Activated CD4-positive, alpha-beta T cell treated with anti-CD3 and anti-CD28 coated beads for 4 hours (primary cell): ENCODE measurements around the gene ADGRG1.

Experiments used
- DNase-seq, 2 donors: peaks; one replicate each; pipeline ENCODE4 v3.0.0-alpha.2; 2020

ADGRG1 gene

DNA sequence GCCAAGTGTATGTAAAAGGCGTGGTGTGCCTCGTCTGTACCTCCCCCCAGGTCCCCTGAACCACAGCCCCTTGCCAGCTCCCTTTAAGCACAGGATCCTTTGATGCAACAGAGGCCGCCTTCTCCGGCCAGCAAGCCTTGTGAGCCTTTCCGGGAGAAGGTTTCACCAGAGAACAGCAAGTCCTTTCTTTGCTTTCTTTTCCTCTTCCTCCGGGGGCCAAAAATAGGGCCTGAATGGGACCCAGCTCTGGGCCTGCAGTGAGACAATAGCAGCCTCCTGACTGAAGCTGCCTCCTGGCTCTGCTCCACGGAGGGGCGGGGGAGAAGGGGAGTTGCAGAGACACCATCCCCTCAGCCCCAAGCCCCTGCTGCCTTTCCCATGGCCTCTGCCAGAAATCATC is 9.0 kb downstream of the ADGRG1 start:
- DNase-seq, result no peak

DNA sequence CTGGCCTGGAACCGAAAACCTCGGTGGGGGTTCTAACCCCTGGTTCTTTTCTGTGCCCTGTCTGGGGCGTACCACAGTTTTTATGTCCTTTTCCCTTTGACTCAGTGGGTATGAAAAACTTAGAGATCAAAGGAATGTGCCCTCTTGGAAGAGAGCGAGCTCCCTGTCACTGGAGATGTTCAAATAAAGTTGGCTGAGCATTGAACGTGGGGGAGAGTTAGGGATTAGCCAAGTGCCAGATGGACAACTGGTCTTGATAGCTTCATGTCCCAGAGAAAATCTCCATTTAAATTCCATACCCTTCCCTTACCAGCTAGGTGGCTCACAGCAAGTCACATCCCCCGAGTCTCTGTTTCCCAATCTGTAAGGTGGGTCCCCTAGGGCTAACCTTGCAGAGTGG is 9.5 kb downstream of the ADGRG1 start:
- DNase-seq, result no peak

DNA sequence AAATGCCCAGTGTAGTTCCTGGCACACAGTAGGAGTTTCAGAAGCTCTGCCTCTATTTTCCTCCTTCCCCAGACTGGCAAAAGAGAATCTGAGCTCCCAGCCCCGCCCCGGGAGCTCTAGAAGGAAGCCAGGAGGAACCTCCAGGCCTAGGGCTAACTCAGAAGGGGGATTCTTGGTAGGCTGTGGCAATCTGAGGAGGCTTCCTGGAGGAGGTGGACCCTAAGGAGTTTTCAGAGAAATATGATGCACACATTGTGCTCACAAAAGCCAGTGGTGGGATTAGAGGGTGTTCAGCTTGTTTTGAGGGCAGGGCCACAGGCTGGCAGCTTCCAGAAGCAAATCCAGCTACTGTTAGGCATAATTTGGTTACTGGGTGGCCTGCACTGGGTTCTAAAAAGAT is 10.0 kb downstream of the ADGRG1 start:
- DNase-seq, result no peak

DNA sequence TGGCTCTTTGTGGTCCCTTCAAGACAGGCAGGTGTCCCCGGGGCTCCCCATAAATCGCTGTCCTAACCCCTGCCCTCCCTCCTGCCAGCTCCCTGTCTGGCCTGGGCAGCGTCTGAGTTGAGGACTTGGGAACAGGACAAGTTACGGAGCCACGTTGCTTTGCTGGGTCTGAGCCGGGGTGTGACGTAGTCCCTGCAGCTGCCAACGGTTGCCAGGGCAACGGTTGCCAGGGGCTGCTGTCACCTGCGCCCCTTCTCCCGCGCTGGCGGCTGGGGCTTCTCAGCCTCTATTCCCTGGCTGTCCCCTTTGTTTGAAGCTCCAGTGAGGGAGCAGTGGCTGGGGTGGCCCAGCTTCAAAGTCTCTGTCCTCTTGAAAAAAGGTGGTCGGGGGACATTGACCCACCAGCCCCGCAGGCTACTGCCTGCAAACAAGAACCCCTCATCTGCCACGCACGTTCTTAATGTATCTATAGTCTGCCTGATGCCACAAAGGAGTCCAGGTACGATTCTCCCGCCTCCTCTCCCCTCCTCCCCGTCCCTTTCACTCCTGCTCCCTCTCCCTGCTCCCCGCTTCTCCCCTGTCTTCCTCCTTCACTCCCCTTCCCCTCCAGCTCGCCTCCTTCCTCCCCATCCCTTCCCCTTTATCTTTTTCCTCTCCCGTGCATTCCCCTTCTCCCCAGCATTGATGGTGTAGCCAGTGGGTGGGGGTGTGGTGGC is 10.9 kb downstream of the ADGRG1 start:
- no peak for DNase-seq

DNA sequence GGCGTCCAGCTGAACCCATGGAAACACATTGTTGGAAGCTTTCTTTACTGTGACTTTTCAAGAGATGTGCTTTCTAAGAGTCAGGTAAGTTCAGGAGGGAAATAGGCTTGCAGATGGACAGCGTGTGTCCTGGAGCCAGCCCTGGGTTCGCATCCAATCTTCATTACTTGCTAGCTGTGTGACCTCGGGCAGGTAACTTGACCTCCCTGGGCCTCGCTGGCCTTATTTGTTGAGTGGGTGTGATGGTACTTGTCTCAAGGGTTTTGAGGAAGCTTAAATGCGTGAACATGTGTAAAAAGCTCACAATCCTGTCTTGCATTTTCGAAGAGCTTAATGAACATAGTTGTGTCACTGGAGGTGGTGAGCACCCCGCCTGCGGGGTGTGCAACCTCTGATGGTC is 11.8 kb downstream of the ADGRG1 start:
- no peak for DNase-seq

DNA sequence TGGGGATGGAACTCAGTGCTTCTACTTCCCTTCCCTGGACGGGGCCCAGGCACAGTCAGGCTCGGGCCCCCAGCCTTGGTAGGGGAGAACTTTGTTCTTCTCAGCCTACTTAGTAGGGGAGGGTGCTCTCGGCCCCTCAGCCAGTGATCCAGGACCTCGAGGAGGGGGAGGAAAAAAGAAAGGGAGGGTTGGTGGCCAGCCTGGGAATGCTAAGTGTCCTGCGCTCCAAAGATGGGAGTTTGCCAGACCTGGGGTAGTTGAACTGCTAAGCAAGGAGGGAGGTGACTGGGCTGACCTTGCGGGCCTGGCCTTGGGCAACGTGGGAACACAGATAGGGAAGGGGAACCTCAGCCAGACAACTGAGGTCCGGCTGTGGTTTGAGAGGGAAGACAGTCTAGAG is 12.2 kb downstream of the ADGRG1 start:
- DNase-seq, result no peak

DNA sequence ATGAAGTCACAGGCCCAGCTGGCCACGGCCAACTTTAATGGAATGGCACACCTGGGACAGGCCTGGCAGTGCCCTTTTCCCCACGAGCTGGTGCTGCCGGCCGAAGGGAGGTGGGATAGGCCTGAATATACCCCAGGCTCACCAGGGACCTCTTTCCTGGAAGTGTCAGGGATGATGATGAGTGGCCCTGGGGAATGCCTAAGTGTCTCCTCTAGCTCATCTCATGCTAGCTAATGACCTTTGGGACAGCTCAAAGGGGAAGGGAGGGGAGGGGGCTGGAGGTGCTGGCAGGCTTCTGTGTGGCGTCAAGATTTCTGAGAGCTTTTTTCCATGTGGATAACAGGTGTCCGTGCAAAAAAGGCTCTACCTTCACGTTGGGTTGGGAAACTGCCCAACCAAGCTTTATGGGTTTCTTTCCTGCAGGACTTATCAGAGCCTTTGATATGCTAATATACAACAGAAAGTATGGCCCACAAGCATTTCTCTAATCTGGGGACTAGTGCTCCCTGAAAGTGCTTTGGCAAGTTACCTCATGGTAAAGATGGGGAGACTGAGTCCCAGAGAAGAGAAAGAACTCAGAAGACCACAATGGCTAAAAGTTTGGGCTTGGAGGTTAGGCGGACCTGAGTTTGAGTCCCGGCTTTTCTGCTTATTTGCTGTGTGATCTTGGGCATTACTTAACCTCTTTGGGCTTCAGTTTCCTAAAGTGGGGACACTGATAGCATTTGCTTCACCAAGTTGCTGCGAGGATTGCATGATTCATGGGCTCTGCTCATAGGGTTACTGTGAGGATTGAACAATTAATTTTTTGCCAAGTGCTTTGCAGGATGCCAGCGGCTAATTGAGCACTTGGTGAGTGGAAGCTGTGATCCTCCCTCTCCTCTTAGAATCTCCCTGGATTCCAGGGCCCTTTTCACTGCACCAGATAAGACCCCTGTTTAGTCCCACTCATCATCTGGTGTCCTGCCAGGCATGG is 14.0 kb downstream of the ADGRG1 start:
- no peak for DNase-seq

DNA sequence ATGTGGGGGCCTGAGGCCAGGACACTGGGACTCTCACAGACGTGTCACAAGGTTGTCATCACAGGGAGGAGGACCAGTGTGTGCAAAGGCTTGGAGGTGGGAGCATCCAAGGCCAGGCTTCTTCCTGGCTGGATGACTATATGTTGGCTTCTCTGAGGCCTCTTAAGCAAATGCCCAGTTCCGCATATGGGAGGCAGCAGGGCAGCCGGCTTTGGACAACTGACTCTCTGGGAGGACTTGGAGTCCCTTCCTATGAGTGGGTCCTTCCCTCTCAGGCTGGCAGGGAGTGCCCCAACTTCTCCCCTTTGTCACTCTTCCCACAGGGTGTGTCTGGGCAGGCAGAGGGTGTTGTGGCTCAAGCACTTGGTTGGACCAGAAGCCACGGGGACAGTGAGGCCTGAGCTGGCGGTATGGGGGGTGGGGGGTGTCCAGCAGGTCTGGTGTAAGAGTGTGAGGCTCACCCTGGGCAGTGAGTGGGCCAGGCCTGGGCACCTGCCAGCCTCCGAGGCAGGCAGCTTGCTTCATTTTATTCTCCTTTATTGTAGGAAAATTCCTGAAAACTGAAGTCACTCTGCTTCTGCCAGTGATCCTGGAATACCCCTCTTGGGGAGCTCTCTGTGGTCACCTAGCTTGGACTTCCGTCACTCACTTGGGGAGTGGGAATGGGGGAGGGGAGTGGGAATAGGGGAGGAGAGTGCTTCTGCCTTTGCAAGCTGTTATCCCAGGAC is 14.9 kb downstream of the ADGRG1 start:
- no peak for DNase-seq

DNA sequence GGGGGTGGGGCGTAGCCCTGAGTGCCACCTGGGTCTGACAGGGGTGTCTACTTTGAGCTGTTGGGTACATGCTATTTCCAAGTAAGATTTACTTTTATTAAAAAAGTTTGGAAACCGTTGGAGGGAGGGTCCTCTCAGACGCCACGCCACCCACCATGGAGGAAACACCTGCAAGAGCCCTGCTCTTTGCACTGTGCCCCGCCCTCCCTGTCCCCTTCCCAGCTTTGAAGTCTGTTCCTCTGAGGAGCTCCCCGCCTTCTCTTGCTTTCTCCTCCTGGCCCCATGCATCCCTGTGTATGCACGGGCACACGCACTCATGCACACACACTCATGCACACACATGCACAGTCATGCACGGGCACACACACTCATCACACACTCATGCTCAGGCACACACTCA is 15.5 kb downstream of the ADGRG1 start:
- no peak for DNase-seq

DNA sequence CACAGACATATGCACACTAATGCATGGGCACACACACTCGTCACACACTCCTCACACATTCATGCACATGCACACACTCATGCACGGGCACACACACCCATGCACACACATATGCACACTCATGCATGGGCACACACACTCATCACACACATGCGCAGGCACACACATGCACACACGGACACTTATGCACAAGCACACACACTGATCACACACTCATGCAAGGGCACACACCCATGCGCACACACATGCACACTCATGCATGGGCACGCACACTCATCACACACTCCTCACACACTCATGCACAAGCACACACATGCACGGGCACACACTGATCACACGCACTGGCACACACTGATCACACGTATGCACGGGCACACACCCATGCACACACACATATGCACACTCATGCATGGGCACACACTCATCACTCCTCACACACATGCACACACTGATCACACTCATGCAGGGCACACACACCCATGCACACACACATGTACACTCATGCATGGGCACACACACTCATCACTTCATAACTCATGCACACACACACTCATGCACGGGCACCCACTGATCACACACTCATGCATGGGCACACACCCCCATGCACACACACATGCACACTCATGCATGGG is 16.1 kb downstream of the ADGRG1 start:
- no peak for DNase-seq

DNA sequence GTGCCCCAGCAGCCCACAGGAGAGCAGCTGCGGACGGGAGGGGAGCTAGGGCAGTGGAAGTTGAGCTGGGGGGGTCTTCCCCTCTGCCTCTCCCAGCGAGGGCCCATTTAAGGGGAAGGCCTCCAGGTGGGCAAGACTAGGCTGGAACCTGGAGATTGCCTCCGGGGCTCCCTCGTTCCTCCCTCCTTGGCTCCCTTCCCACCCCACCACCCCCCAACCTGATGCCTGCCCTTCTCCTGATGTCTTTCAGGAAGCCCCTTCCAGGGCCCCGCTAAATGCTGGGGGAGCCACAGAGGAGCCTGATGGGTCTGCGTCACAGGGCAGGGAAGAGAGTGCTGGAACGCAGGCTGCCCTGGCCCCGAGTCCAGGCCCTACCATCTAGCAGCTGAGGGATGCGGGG is 16.7 kb downstream of the ADGRG1 start:
- DNase-seq, result no peak

DNA sequence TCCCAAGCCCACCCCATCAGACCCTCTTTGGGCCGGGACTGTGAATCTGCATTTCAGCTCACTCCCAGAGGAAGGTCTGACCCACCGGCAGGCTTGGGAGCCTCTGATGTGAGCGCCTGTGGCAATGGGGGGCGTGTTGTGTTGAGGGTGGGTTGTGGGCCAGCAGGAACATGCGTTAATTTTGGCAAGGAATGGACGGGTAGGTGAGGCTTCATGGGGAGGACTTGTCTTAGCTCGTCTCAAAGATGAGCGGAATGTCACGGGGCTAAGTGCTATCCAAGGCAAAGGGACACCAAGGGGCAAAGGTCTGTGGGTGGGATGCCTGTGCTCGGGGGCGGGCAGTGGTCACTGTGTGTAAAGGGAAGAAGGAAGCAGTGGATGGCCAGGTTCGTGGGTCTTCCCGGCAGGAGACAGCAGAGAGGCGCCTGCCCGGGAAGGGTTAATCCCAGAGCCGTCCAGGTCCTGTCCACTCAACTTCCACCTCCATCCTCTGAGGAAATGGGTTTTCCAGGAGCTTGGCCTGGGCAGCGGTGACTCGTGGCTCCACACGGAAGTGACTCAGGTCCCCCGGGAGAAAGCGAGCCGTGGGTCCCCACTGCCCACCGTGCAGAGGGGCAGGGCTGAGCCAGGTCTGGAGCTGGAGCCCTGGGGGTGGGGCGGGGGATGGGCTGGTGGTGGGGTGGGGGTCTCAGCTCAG is 17.4 kb downstream of the ADGRG1 start:
- no peak for DNase-seq

DNA sequence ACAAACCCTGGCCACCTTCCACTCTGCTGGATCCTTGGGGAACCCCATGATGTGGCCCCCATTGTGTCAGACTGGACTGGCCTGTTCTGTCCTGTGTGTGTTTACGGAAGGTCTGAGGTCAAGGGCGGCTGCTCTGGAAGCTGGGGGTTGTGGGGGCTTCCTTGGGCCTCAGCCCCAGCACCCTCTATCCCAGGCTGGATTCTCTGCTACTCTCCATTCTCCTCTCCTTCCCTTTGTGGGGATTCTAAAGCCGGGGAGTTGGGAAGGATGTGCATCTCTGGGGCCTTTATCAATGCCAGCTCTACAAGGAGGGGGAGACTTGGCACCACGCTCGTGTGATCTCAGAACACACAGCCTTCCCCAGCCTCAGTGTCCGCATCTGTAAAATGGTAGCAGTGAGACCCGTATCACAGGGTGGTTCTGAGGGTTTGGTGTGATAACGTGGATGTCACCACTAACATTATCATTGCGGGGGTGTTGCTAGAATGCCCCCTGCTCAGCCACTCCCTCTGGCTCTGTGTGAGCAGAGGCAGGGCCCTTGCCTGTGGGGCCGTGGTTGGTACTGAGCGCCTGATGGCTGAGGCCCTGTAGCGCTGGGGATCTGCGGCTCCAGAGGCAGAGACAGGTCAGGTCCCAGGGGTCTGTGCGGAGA is 18.1 kb downstream of the ADGRG1 start:
- no peak for DNase-seq

DNA sequence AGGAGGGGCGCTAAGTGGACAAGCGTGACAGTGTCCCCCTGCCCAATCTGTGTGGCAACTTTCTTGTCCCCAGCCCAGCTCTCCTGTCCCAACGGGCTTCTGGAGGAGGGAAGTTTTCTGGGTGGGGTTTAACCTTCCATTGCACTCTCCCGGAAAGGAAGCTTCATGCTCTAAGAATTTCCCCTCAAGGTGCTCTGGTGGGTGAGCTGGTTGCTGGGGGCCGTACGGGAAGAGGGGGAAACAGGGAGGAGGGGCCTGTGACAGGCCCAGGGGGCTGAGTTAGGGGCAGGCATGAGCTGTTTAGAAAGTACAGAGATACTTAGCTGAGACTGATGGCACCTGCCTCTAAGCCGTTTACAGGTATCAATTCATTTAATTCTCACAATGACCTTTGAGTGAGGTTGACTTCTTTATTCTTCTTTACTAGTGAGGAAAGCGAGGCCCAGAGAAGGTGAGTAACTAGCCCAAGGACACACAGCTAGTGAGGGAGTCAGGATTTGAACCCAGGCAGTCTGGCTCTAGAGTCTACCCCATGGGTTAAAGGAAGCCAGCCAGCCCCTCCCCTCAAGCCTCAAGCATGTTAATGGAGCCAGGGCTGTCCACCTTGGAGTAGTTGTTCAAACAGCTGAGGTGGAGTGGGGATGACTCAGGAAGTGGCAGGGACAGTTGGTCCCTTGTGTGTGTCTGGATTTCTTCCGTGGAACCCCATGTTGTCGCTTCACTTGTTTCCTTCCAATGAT is 18.9 kb downstream of the ADGRG1 start:
- DNase-seq, result no peak

DNA sequence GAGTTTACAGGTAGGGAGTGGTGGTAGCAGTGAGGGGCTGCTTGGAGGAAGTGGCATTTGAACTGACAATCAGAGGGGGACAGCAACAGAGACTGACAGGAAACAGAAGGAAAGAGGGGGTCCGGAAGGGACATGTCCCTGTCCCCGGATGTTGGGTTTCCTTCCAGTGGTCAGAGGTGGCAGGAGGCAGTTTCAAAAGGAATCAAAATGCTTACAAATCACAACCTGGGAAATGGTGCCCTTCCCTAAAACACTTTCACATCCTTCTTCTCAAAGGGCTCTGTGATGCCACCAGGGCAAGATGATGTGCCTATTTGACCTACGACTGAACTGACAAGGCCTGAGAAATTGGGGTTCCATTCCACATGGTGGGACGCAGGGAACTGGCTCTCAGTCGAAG is 19.7 kb downstream of the ADGRG1 start:
- no peak for DNase-seq

DNA sequence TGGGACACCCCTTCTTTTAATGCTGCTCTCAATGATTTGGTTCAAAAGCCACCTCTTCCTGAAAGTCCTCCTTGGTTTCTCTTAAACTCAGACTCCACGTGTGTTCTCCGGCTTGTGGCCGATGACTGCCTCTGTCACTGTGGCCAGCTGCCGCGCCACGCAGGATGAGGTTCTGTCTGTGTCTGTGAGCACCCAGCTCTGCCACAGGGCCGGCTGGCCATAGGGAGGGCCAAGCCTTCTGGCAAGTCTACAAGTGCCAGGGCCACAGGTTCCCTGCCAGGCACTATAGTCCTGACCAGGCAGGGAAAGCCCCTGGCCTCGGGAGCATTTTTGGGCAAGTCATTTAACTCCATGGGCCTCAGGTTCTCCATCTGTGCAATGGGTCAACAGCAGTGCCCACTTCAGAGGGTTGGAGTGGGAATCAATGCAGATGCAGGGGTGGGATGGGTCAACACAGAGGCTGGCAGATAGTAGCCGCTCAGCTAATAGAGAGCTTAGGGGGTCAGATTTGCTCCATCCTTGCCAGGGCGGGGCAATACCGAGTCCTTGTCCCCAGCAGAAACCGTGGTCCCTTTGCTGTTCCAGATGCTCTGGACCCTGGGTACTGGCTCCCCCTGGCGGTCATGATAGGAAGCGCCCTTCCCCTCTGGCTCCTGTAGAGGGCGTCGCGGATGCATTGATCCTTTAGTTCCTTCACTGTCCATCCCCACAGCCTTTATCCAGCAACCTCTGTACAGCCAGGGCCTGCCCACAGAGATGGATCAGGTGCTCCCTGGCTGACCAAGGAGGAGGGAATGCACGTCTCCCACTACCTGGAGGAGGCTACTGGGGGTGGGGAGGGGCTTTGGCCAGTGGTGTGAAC is 20.4 kb downstream of the ADGRG1 start:
- peak; percentile 74 to 83 for DNase-seq

DNA sequence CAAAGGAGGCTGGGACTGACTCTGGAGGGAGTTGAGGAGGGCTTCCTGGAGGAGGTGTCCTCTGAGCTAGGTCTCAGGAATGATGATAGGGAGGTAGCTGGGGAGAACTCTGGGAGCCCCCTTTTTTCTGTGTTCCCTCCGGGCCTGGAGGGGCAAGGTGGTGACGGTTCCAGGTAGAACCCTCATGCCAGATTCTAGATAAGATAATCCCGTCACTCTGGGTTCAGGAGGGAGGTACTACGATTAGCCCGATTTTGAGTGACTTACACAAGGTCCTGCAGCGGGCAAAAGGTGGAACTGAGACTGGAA is 21.0 kb downstream of the ADGRG1 start:
- DNase-seq, result no peak

DNA sequence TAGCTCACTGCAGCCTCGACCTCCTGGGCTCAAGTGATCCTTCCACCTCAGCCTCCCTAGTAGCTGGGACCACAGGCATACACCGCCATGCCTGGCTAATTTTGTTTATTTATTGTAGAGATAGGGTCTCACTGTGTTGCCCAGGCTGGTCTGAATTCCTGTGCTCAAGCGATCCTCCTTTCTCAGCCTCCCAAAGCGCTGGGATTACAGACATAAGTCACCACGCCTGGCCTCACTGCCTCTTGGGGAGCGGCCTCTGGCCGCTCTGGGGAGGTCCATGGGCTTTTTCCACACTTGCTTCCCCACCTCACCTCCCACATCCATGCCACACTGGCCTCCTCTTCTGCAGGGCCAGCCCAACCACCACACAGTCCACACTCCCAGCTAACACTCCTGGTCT is 21.4 kb downstream of the ADGRG1 start:
- no peak for DNase-seq

DNA sequence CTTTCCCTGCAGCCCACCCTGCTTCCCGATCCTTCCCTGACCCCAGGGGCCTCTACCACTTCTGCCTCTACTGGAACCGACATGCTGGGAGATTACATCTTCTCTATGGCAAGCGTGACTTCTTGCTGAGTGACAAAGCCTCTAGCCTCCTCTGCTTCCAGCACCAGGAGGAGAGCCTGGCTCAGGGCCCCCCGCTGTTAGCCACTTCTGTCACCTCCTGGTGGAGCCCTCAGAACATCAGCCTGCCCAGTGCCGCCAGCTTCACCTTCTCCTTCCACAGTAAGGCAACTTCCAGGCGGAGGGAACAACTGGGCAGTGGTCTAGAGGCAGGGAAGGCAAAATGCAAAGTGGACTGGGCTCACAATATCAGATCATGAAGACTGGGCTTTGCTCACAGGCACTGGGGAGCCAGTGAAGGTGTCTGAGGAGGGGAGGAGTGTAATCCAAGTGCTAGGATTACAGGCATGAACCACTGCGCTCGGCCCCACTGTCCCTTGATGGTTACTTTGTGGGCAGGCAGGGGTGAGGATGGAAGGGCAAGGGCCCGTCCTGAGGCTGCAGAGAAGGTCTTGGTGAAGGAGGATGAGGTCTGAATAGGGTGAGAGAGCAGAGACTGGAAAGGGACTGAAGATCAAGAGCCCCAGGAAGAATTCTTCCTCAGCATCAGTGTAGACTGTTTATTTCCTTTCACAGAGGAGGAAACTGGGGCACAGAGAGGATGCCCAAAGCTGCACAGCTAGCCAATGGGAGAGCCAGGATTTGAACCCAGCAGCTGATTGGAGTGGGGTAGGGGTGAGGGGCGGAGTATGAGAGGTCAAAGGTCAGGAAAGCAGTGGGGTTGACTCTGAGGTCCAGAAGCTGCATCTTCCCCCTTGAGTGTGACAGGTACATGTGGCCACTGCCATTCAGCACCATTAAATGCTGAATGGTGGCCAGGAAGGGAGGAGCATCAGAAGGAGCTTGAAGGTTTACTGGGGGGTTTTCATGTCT is 23.2 kb downstream of the ADGRG1 start:
- DNase-seq, result no peak
